Measurements from ENCODE around the gene CXCL10. TPM values are rescaled to one million over a fixed set of nuclear protein-coding genes. Genes with fewer than 3 reads are reported as not detected.
A peak's percentile ranks its signal among the peaks of the same experiment; 100 is the strongest.

CXCL10 gene
- total RNA-seq: 0.13 TPM in 1 of 2 replicates, not detected in the other

GRCh38 chr4:76023389-76023788, at the start of gene CXCL10:
CXCL10 (minus strand) TSS chr4:76023497; CDS start chr4:76023431, 66 bp downstream.
- no peak for TF ChIP-seq CTCF (IDR thresholded peaks at IDR 0.05; ENCODE audit: insufficient read depth, low read length, severe bottlenecking)

GRCh38 chr4:76072760-76073159, 49.5 kb upstream of the CXCL10 start:
- no peak for FAIRE-seq
- Histone ChIP-seq H3K4me3 (ENCODE audit: low read depth, low read length) (no peak overlapping the region), H3K27me3 (ENCODE audit: control insufficient read depth, insufficient read depth, low read length) (no peaks in the 10 kb centered on the region), H3K36me3 (ENCODE audit: control insufficient read depth, insufficient read depth, low read length) (no peaks in the 10 kb centered on the region)
- TF ChIP-seq CTCF (IDR thresholded peaks at IDR 0.05; ENCODE audit: insufficient read depth, low read length, severe bottlenecking): no peak
- no peak for DNase-seq (ENCODE audit: low read depth)

More at GRCh38 chr4:76023389-76023788, at the start of gene CXCL10:
- Histone ChIP-seq H3K27me3 (ENCODE audit: control insufficient read depth, insufficient read depth, low read length) (no peaks in the 10 kb centered on the region), H3K4me3 (ENCODE audit: low read depth, low read length) (no peak within 1 kb of the TSS), H3K36me3 (ENCODE audit: control insufficient read depth, insufficient read depth, low read length) (no peaks in the 10 kb centered on the region)
- DNase-seq (ENCODE audit: low read depth) (peak; percentile 49), FAIRE-seq (no peak)

GRCh38 chr4:76067652-76068286, 44.5 kb upstream of the CXCL10 start:
- DNase-seq (ENCODE audit: low read depth) (peak; percentile 66), FAIRE-seq (no peak)
- TF ChIP-seq CTCF (IDR thresholded peaks at IDR 0.05; ENCODE audit: insufficient read depth, low read length, severe bottlenecking): peak; percentile 74
- no peak overlapping the region for H3K4me3 ChIP-seq (ENCODE audit: low read depth, low read length)
- H3K27me3 ChIP-seq (ENCODE audit: control insufficient read depth, insufficient read depth, low read length): no peaks in the 10 kb centered on the region
- no peaks in the 10 kb centered on the region for H3K36me3 ChIP-seq (ENCODE audit: control insufficient read depth, insufficient read depth, low read length)

- no peak for FAIRE-seq
- no peak for DNase-seq (ENCODE audit: low read depth)
- Histone ChIP-seq H3K4me3 (ENCODE audit: low read depth, low read length) (no peak overlapping the region), H3K27me3 (ENCODE audit: control insufficient read depth, insufficient read depth, low read length) (no peaks in the 10 kb centered on the region), H3K36me3 (ENCODE audit: control insufficient read depth, insufficient read depth, low read length) (no peaks in the 10 kb centered on the region)
- TF ChIP-seq CTCF (IDR thresholded peaks at IDR 0.05; ENCODE audit: insufficient read depth, low read length, severe bottlenecking): no peak
These were observed 43.2 kb upstream of the CXCL10 start for GRCh38 chr4:76066546-76066945.

- Histone ChIP-seq H3K36me3 (ENCODE audit: control insufficient read depth, insufficient read depth, low read length) (no peaks in the 10 kb centered on the region), H3K27me3 (ENCODE audit: control insufficient read depth, insufficient read depth, low read length) (no peaks in the 10 kb centered on the region), H3K4me3 (ENCODE audit: low read depth, low read length) (no peak overlapping the region)
- FAIRE-seq: no peak
- DNase-seq (ENCODE audit: low read depth): no peak
- no peak for TF ChIP-seq CTCF (IDR thresholded peaks at IDR 0.05; ENCODE audit: insufficient read depth, low read length, severe bottlenecking)
These were observed 38.7 kb upstream of the CXCL10 start for GRCh38 chr4:76061982-76062381.

GRCh38 chr4:76061421-76061820, 38.1 kb upstream of the CXCL10 start:
- TF ChIP-seq CTCF (IDR thresholded peaks at IDR 0.05; ENCODE audit: insufficient read depth, low read length, severe bottlenecking): no peak
- no peak for DNase-seq (ENCODE audit: low read depth)
- FAIRE-seq: no peak
- no peak overlapping the region for H3K4me3 ChIP-seq (ENCODE audit: low read depth, low read length)
- H3K27me3 ChIP-seq (ENCODE audit: control insufficient read depth, insufficient read depth, low read length): no peaks in the 10 kb centered on the region
- no peaks in the 10 kb centered on the region for H3K36me3 ChIP-seq (ENCODE audit: control insufficient read depth, insufficient read depth, low read length)
